HUES48 (cell line): ENCODE results near the gene CFAP54.

Experiments used
- H3K27ac ChIP-seq: one replicate; pipeline ENCODE4 v1.7.0; 2013; ENCODE audit warnings: low read depth, low read length, inconsistent platforms
- H3K27me3 ChIP-seq: 2 replicates; pipeline ENCODE4 v1.6.1; 2013; ENCODE audit warnings: mild to moderate bottlenecking, low read length; ENCODE audit not compliant: control insufficient read depth, insufficient read depth
- H3K36me3 ChIP-seq: 2 replicates; pipeline ENCODE4 v1.6.1; 2013; ENCODE audit warnings: low read length; ENCODE audit not compliant: control insufficient read depth, insufficient read depth
- H3K4me1 ChIP-seq: 2 replicates; pipeline ENCODE4 v1.6.1; 2013; ENCODE audit warnings: mild to moderate bottlenecking, low read length; ENCODE audit not compliant: control insufficient read depth, insufficient read depth
- H3K4me3 ChIP-seq: 2 replicates; pipeline ENCODE4 v1.5.1; 2013; ENCODE audit warnings: mild to moderate bottlenecking, low read depth, low read length
- H3K9ac ChIP-seq: 2 replicates; pipeline ENCODE4 v1.6.1; 2013; ENCODE audit warnings: mild to moderate bottlenecking, low read depth, low read length, moderate library complexity
- H3K9me3 ChIP-seq: 2 replicates; pipeline ENCODE4 v1.6.1; 2013; ENCODE audit warnings: low read length; ENCODE audit not compliant: control insufficient read depth, insufficient read depth

The CFAP54 gene

DNA sequence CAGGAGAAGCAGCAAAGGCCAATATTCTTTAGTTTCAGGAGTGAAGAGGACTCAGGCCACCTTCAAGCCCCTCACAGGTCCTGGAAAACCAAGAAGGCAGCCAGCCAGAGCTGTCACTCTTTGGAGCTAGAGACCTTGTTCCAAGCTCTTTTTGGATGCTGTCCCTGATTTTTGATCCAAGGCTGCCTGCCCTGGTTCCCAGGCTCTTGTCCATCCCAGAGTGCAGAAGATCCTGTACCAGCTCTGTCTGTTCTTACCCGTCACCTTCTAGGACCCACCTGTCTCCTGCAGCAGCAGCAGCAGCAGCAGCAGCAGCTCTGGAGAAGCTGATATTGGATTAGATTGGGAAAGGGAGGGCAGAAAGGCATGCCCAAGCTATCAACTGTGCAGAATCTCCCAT, 260.6 kb downstream of the CFAP54 start:
- Histone ChIP-seq H3K4me3 (no peak overlapping the region), H3K4me1 (no peaks in the 10 kb centered on the region; the same call in 1 of the 2 replicates), H3K27ac (no peak overlapping the region), H3K27me3 (no peaks in the 10 kb centered on the region), H3K9ac (peak overlapping the region; percentile 60; the same call in 1 of the 2 replicates), H3K36me3 (no peaks in the 10 kb centered on the region), H3K9me3 (no peaks in the 10 kb centered on the region)

DNA sequence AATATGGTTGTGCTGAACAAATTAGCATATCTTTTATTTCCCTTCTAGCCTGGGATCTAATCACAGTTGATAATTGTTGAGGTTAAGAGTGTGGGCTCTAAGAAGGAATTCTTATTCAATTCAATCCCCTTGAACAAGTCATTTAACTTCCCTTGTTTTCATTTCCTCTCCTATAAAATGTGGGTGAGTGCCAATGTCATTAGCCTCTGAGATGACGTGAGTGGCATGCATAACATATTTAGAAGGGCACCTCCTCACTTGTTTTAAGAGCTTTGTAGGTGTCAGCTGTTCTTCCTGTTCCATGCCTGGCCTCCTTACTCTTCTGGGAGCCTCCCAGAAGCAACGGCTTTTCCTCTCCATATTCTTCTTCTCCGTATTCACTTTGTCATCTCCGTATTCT, 262.2 kb downstream of the CFAP54 start:
- no peaks in the 10 kb centered on the region for H3K9me3 ChIP-seq
- H3K27me3 ChIP-seq = no peaks in the 10 kb centered on the region
- no peak overlapping the region for H3K27ac ChIP-seq
- H3K4me1 ChIP-seq = no peaks in the 10 kb centered on the region; the same call in 1 of the 2 replicates
- no peak overlapping the region for H3K4me3 ChIP-seq
- no peaks in the 10 kb centered on the region for H3K36me3 ChIP-seq
- no peak overlapping the region for H3K9ac ChIP-seq

DNA sequence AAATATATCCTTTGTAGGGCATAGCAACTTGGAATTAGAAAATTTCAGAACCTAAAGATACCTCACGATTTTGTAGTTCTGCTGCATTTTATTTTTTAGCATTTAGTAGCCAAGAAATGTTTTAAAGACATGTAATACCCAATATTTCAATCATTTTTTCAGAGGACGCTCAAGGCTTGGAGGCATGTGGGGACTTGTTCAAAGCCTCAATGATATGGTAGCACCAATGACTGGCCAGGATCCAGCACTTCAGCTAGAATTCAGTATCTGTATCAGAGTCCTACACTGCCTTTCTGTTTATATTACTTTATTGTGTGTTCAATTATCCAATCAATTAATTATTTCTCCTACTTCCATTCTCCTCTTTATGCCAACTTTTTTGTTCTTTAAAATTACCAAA, 262.8 kb downstream of the CFAP54 start:
- H3K4me1 ChIP-seq = no peaks in the 10 kb centered on the region; the same call in 1 of the 2 replicates
- H3K9ac ChIP-seq = no peak overlapping the region
- no peaks in the 10 kb centered on the region for H3K27me3 ChIP-seq
- no peaks in the 10 kb centered on the region for H3K9me3 ChIP-seq
- no peak overlapping the region for H3K4me3 ChIP-seq
- no peaks in the 10 kb centered on the region for H3K36me3 ChIP-seq
- no peak overlapping the region for H3K27ac ChIP-seq

DNA sequence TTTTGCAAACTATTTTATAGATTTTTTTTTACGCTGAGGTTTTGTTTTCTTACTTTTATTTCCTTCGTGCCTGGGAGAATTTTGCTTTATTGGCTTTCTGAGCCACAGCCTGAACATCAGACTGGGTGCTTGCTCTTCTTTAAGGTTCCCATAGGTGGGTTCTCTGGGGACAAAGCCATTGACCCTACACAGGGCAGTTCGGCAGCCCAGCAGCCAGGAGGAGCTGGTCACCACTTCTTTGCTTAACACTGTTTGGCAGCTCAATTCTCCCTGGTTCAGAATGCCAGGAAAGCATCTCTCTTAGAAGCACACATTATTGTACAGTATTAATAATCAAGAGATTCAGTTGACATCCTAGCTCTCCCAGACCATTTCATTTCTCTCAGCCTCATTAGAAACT, 276.9 kb downstream of the CFAP54 start:
- Histone ChIP-seq H3K4me1 (no peaks in the 10 kb centered on the region), H3K4me3 (no peak overlapping the region), H3K27me3 (no peaks in the 10 kb centered on the region), H3K27ac (no peak overlapping the region), H3K36me3 (no peaks in the 10 kb centered on the region), H3K9me3 (no peaks in the 10 kb centered on the region), H3K9ac (no peak overlapping the region)

DNA sequence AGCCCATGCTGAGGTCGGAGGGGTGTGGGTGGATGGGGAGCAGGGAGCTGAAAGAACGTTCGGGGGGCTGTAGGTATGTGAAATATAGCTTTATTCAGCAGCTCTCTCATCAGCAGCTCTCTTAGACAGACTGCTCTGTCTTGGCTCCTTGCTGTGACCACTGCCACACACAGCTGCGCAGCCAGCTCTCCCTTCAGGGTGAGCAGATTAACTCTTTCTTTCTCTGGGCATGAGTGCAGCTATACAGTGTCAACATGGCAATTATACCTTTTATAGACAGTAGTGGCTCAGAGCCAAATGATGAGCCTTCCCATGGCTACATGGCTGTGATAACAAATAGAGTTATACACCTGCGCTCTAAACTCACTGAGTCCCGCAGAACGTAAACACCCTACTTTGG, 280.0 kb downstream of the CFAP54 start:
- Histone ChIP-seq H3K36me3 (no peaks in the 10 kb centered on the region), H3K4me3 (no peak overlapping the region), H3K9ac (no peak overlapping the region), H3K9me3 (no peaks in the 10 kb centered on the region), H3K4me1 (no peaks in the 10 kb centered on the region), H3K27ac (no peak overlapping the region), H3K27me3 (no peaks in the 10 kb centered on the region)

DNA sequence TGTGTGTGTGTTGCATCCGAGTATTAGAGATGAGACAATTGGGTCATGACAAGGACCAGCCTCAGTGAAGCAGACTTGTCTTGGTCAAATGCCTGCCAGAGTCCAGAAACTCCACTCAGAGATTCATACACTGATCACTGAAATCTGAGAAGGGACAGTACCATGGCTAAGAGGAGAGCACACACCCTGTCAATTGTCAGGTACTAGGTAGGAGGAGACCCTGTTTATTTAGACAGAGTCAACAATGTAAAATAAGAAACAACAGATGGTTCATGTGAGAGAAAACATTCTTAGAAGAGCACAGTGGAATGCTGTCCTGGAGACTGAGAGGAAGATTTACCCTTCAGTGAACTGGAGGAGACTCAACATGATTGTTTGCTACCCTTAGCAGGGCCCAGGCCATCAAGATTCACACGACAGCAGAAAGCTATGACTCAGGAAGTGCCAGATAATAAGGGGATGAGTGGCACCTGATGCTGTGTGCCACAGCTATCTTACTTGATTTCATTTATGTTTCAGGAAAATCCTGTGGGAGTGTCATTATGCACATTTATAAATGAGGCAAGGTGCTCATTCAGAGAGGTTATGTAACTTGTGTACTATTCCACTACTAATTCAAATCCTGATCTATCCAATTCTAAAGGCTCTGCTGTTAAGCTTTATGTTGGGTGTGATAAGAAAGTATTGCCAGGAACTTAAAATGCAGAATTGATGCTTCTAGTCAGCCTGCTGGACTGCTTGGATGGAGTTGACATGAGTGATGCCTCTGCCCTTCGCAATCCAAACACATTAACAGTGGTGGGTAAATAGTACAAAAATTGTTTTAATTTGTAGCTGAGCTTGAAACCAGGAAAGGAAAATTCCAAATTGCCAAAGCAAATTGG, 281.1 kb downstream of the CFAP54 start:
- H3K36me3 ChIP-seq = no peaks in the 10 kb centered on the region
- H3K9ac ChIP-seq = no peak overlapping the region
- H3K9me3 ChIP-seq = no peaks in the 10 kb centered on the region
- no peaks in the 10 kb centered on the region for H3K4me1 ChIP-seq
- H3K27me3 ChIP-seq = no peaks in the 10 kb centered on the region
- H3K27ac ChIP-seq = no peak overlapping the region
- no peak overlapping the region for H3K4me3 ChIP-seq

DNA sequence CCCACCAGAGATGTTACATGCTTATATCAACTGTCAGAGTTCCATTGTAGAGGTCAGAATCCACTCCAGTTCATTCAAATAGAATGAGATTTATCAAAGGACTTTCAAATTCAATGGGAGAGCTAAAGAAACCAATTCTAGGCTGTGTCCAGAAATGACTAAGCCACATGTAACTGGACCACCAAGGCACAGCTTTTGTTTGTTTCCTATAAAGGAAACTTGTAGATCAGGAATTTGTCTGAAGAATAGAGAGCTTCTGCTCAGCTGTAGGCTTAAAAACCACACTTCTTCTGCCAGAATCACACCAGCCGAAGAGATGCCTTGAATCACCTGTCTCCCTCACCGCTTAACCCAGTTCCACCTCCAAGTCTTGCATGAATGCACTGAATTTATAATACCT, 283.7 kb downstream of the CFAP54 start:
- Histone ChIP-seq H3K9me3 (no peaks in the 10 kb centered on the region), H3K4me1 (no peaks in the 10 kb centered on the region), H3K27me3 (no peaks in the 10 kb centered on the region), H3K4me3 (no peak overlapping the region), H3K36me3 (no peaks in the 10 kb centered on the region), H3K27ac (no peak overlapping the region), H3K9ac (no peak overlapping the region)

DNA sequence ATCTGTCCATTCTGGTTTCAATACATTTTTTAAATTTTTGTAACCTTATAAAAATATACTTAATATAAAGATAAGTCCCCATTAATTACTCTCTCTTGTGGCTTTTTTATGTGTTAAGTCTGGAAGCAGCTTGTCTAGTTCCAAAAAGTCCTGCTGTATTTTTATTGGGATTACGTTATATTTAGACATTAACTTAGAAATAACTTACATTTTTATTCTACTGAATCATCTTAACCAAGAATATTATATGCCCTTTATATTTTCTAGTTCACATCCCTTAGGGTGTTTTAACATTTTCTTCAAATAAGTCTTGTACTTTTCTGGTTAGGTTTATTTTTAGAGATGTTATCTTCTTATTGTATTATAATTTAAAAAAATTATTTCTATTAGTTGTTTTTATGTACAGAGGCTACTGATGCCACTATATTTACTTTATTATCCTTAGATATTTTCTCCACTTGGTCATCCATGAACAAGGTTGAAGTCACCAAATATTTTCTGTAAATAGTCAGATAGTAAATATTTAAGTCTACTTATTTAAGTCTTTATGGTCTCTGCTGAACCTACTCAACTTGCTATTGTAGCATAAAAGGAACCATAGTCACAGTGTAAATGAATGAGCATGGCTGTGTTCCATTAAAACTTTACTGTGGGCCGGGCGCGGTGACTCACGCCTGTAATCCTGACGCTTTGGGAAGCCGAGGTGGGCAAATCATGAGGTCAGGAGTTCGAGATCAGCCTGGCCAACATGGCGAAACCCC, 285.3 kb downstream of the CFAP54 start:
- H3K9me3 ChIP-seq = no peaks in the 10 kb centered on the region
- H3K4me3 ChIP-seq = no peak overlapping the region
- H3K36me3 ChIP-seq = no peaks in the 10 kb centered on the region
- no peaks in the 10 kb centered on the region for H3K4me1 ChIP-seq
- no peaks in the 10 kb centered on the region for H3K27me3 ChIP-seq
- no peak overlapping the region for H3K27ac ChIP-seq
- H3K9ac ChIP-seq = no peak overlapping the region

DNA sequence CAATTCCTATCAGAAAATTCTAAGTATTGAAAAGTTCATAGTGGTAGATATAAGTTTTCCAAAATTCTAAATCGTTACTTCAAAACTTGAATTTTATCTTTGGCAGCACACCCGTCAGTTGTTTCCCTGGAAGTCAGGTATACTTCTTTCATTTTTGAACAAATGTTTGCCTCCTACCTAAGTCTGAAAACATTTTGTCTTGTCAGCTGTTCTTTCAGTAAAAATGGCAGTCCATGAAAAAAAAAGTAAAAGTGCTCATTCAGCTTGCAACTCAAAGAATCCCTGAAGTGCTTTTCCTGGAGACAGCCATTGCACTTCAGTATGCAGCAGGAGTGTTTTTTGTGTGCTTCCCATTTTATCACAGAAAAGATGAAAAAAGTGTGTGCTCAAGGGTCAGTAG, 287.5 kb downstream of the CFAP54 start:
- no peak overlapping the region for H3K9ac ChIP-seq
- no peaks in the 10 kb centered on the region for H3K9me3 ChIP-seq
- no peaks in the 10 kb centered on the region; the same call in 1 of the 2 replicates for H3K4me1 ChIP-seq
- H3K27ac ChIP-seq = no peak overlapping the region
- H3K36me3 ChIP-seq = no peaks in the 10 kb centered on the region
- H3K27me3 ChIP-seq = no peaks in the 10 kb centered on the region
- no peak overlapping the region for H3K4me3 ChIP-seq

DNA sequence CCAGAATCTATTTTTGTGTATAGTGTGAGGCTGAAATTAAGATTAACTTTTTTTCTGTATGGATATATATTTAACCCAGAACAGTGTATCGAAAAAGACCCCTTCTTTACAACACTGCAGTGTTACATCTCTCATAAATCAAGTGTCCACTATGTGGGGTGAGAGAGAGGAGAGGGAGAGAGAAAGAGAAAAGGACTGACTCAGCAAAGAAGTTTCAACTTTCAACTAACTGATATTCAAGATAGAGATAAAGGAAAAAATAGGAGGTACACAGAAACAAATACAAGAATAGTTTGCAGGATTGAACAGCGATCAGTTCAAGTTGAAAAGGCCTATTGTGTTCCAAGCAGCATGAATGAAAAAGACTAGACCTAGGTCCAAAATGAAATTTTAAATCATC, 291.0 kb downstream of the CFAP54 start:
- Histone ChIP-seq H3K36me3 (no peaks in the 10 kb centered on the region), H3K9ac (no peak overlapping the region), H3K27ac (no peak overlapping the region), H3K27me3 (no peaks in the 10 kb centered on the region), H3K9me3 (no peaks in the 10 kb centered on the region), H3K4me1 (no peaks in the 10 kb centered on the region; the same call in 1 of the 2 replicates), H3K4me3 (no peak overlapping the region)

DNA sequence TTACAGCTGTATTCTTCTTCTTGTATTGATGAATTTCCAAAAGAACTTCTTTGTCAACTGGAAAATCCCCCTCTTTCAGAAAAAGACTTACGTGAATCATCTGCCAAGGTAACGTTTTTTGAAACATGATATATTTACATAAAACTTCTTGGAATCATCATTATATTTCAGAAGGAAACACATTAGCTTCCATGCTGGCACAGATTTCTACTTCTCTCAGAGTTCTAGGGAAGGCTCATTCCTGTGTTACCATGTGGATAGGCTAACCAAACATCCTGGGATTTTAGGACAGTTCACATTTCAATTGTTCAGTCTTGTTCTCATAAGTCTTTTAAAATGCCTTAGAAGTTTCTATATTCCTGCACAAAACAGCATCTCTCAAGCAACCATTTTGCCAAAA, 297.4 kb downstream of the CFAP54 start:
- no peak overlapping the region for H3K9ac ChIP-seq
- no peaks in the 10 kb centered on the region for H3K27me3 ChIP-seq

More for the DNA sequence above, 297.4 kb downstream of the CFAP54 start:
- no peak overlapping the region for H3K4me3 ChIP-seq
- H3K4me1 ChIP-seq = no peaks in the 10 kb centered on the region
- no peak overlapping the region for H3K27ac ChIP-seq
- H3K36me3 ChIP-seq = no peaks in the 10 kb centered on the region
- no peaks in the 10 kb centered on the region for H3K9me3 ChIP-seq
